Spinal cord (tissue), 10 donors: Measurements from ENCODE around the gene CHRNG. TPM values are rescaled to one million over a fixed set of nuclear protein-coding genes. Genes with fewer than 3 reads are reported as not detected.
A peak's percentile ranks its signal among the peaks of the same experiment; 100 is the strongest.

ENCODE experiments used
- DNase-seq, 6 donors: peaks; one replicate each; pipeline versions ENCODE4 v3.0.0 to v3.0.0-alpha.2; 2013 to 2015; ENCODE audit warnings: low spot score in 6 of 6, low read depth in 4 of 6
- H3K27ac ChIP-seq: one replicate; pipeline ENCODE4 v1.5.1; 2013; ENCODE audit warnings: low read depth, low read length, control low read depth
- H3K27me3 ChIP-seq: one replicate; pipeline ENCODE4 v1.6.1; 2013; ENCODE audit warnings: low read length; ENCODE audit not compliant: control insufficient read depth, insufficient read depth
- H3K36me3 ChIP-seq: one replicate; pipeline ENCODE4 v1.6.1; 2013; ENCODE audit warnings: low read length; ENCODE audit not compliant: control insufficient read depth, insufficient read depth
- H3K4me1 ChIP-seq: one replicate; pipeline ENCODE4 v1.6.1; 2013; ENCODE audit warnings: low read length; ENCODE audit not compliant: control insufficient read depth, insufficient read depth
- H3K4me3 ChIP-seq: one replicate; pipeline ENCODE4 v1.5.1; 2013; ENCODE audit warnings: low read depth, low read length, control low read depth
- H3K9me3 ChIP-seq: one replicate; pipeline ENCODE4 v1.6.1; 2013; ENCODE audit warnings: low read length; ENCODE audit not compliant: control insufficient read depth, insufficient read depth
- WGBS: methylation state at CpG from one replicate; pipeline ENCODE4 v1.1.5; 2013; ENCODE audit warnings: missing lambda C conversion rate; ENCODE audit not compliant: insufficient coverage; 5-methylcytosine and 5-hydroxymethylcytosine counted together
- polyA plus RNA-seq, 2 donors: library from polyadenylated mRNA; unstranded; fragments of 120-200 nt; gene quantifications; one replicate each; pipeline ENCODE4 v1.2.1, GENCODE V29; 2013; ENCODE audit not compliant: insufficient read length in 2 of 2
- total RNA-seq, 2 donors: library from RNA; depleted of rRNA in 1 of 2; stranded (reverse); fragments of 120-200 nt in 1 of 2; fragments of >200 nt in 1 of 2; gene quantifications; one replicate each; pipeline versions ENCODE4 v1.2.3 to v1.2.4, GENCODE V29; 2013 to 2014
- donor health status: healthy.

The CHRNG gene
- total and polyA plus RNA-seq, 4 donors = 0.06 to 0.35 (median 0.35) TPM; not detected in 1

DNA sequence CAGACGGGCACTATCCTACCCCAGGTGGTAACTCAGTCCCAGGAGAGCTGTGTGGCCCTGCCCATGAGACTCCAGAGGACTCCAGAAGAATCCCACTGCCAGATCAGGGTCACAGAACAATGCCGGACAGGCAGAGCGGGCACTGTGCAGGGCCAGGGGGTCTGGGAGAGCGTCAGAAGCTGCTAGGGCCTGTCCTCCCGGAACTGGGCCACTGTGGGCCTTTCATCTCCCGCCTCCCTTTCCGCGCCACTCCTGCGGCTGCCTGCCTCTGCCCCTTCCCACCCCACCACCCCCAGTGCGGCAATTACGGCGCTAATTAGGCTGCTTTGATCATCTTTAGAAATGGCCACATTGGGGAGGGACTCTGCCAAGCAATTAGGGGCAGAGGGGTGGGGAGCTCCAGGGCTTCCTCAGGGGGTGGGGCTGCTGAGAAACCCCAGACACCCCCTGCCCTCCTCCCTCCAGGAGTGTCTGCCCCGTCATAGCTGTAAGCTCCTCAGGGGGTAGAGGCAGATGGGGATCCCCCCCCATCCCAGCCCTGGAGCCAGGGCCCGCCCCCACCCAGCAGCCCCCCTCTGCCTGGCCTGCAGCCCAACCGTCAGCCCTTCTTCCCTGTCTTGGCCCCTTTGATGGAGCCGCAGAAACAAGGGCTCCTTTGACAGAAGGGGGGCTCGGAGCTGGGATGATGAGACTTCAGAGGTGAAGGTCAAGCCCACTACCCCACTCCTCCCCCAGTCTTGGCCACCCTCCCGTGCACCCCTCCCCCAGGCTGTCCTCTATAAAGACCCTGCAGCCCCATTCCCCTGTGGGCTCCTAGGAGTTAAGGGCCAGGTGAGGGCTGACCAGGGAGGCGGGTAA, 19.7 kb upstream of the CHRNG start, which contains the start of gene PRSS56:
TSS of gene PRSS56 (plus strand) at position 808 of the 858 bp plus-strand sequence. CDS start 211 bp downstream, outside the sequence.
- no peak within 1 kb of the TSS for H3K27ac ChIP-seq
- peaks cover 30% of the 10 kb centered on the region for H3K27me3 ChIP-seq
- peaks cover 40% of the 10 kb centered on the region for H3K4me1 ChIP-seq
- 39% methylated on average over 6 of the region's 19 CpGs for WGBS
- DNase-seq = peak in 2 of 6 donors; percentile 55 to 56
- peaks cover 2% of the 10 kb centered on the region for H3K36me3 ChIP-seq
- H3K4me3 ChIP-seq = no peak within 1 kb of the TSS
- H3K9me3 ChIP-seq = no peaks in the 10 kb centered on the region

DNA sequence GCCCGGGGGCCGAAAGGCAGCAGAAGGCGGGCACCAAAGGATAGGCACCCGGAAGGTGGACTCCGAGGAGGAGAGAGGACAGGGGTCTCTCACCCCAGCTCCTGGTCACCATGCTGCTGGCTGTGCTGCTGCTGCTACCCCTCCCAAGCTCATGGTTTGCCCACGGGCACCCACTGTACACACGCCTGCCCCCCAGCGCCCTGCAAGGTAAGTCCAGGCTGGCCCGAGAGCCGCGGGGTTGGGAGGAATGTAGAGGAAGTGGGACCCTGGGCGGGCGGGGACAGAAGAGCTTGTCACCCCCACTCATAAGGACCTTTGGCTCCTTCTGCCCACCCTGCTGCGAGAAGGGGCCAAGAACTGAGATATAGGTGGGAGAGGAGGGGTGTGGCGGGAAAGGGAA, 19.0 kb upstream of the CHRNG start:
- H3K36me3 ChIP-seq = peaks cover 5% of the 10 kb centered on the region
- H3K27ac ChIP-seq = no peak overlapping the region
- WGBS = 66% methylated on average over 5 of the region's 15 CpGs
- H3K4me1 ChIP-seq = peaks cover 41% of the 10 kb centered on the region
- no peak for DNase-seq
- peaks cover 34% of the 10 kb centered on the region for H3K27me3 ChIP-seq
- H3K9me3 ChIP-seq = no peaks in the 10 kb centered on the region
- H3K4me3 ChIP-seq = no peak overlapping the region

- no peak overlapping the region for H3K4me3 ChIP-seq
- 89% methylated on average over 14 of the region's 14 CpGs for WGBS
Measured at GRCh38 chr2:232521098-232521497, 18.4 kb upstream of the CHRNG start.

GRCh38 chr2:232521959-232522622, 17.4 kb upstream of the CHRNG start:
- peak in 2 of 6 donors; percentile 76 for DNase-seq
- Histone ChIP-seq H3K27ac (no peak overlapping the region), H3K4me3 (peak overlapping the region; percentile 2), H3K27me3 (peaks cover 36% of the 10 kb centered on the region), H3K4me1 (peaks cover 41% of the 10 kb centered on the region), H3K9me3 (no peaks in the 10 kb centered on the region), H3K36me3 (peaks cover 5% of the 10 kb centered on the region)
- WGBS = 2% methylated on average over 66 of the region's 66 CpGs

More at GRCh38 chr2:232521098-232521497, 18.4 kb upstream of the CHRNG start:
- H3K9me3 ChIP-seq = no peaks in the 10 kb centered on the region
- H3K27ac ChIP-seq = no peak overlapping the region
- peaks cover 5% of the 10 kb centered on the region for H3K36me3 ChIP-seq
- DNase-seq = no peak
- H3K27me3 ChIP-seq = peaks cover 36% of the 10 kb centered on the region
- H3K4me1 ChIP-seq = peaks cover 41% of the 10 kb centered on the region

DNA sequence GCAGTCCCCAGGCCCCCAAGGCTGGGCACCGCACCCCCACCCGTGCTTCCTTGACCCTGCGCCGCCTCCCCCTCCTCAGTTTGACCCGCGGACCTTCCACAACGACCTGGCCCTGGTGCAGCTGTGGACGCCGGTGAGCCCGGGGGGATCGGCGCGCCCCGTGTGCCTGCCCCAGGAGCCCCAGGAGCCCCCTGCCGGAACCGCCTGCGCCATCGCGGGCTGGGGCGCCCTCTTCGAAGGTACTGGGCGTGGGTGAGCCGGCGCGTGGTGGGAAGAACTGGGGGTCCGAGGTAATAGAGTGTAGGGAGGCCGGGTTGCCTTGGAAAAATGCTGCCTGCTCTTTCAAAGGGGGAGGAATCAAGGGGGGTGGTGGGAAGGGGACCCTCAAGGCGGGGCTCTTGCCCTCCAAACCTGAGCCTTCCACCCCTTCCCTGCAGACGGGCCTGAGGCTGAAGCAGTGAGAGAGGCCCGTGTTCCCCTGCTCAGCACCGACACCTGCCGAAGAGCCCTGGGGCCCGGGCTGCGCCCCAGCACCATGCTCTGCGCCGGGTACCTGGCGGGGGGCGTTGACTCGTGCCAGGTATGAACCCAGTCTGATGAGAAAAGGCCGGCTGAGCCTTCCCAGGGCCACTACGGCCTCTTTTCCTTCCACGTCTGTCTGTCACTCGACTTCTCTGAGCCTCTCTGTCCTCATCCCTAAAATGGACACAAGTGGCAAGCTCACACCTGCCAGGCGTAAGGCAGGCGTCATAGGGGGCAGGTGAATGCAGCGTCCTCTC, 16.7 kb upstream of the CHRNG start:
- no peak for DNase-seq
- Histone ChIP-seq H3K9me3 (no peaks in the 10 kb centered on the region), H3K27ac (no peak overlapping the region), H3K36me3 (peaks cover 5% of the 10 kb centered on the region), H3K27me3 (peaks cover 36% of the 10 kb centered on the region), H3K4me3 (peak overlapping the region; percentile 2), H3K4me1 (peaks cover 41% of the 10 kb centered on the region)
- whole genome bisulfite sequencing = 24% methylated on average over 45 of the region's 46 CpGs

GRCh38 chr2:232523402-232523681, 16.1 kb upstream of the CHRNG start:
- H3K36me3 ChIP-seq = peaks cover 5% of the 10 kb centered on the region
- H3K4me1 ChIP-seq = peaks cover 41% of the 10 kb centered on the region
- no peaks in the 10 kb centered on the region for H3K9me3 ChIP-seq
- H3K27ac ChIP-seq = no peak overlapping the region
- DNase-seq = no peak
- peaks cover 36% of the 10 kb centered on the region for H3K27me3 ChIP-seq
- WGBS = 14% methylated on average over 15 of the region's 16 CpGs
- no peak overlapping the region for H3K4me3 ChIP-seq

DNA sequence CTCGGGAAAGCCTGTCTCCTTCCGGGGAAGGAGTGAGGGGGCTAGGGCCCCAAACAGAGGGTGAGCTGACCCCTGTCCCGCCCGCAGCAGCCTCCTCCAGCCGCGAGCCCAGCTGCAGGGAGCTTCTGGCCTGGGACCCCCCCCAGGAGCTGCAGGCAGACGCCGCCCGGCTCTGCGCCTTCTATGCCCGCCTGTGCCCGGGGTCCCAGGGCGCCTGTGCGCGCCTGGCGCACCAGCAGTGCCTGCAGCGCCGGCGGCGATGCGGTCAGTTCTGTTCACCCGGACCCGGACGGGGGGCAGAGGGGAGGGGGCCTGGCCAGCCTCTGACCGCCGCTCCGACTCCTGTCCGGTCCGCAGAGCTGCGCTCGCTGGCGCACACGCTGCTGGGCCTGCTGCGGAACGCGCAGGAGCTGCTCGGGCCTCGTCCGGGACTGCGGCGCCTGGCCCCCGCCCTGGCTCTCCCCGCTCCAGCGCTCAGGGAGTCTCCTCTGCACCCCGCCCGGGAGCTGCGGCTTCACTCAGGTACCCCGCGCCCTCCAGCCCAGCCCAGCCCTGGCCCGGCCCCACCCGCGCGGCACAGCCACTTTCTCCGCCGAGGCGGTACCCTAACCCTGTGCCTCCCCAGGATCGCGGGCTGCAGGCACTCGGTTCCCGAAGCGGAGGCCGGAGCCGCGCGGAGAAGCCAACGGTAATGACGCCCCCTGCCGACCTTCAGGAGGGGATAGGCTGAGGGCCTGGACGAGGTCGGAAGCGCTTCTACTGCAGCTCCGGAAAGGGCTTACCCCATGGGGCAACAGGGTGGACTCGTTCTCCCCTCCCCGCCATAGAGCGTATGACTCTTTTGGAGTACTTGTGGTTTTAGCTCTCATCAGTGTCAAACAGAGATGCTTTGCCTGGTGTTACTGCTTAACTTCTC, 15.6 kb upstream of the CHRNG start:
- H3K4me3 ChIP-seq = no peak overlapping the region
- peaks cover 36% of the 10 kb centered on the region for H3K27me3 ChIP-seq
- peak in 2 of 6 donors; percentile 67 to 83 for DNase-seq
- WGBS = under 1% methylated on average over 72 of the region's 75 CpGs
- H3K9me3 ChIP-seq = no peaks in the 10 kb centered on the region
- no peak overlapping the region for H3K27ac ChIP-seq
- H3K36me3 ChIP-seq = peaks cover 5% of the 10 kb centered on the region
- H3K4me1 ChIP-seq = peaks cover 41% of the 10 kb centered on the region

GRCh38 chr2:232524771-232525170, 14.7 kb upstream of the CHRNG start:
- H3K4me1 ChIP-seq = peaks cover 36% of the 10 kb centered on the region
- 72% methylated on average over 6 of the region's 6 CpGs for WGBS
- peaks cover 5% of the 10 kb centered on the region for H3K36me3 ChIP-seq
- H3K27ac ChIP-seq = no peak overlapping the region
- H3K27me3 ChIP-seq = peaks cover 36% of the 10 kb centered on the region
- no peak for DNase-seq
- no peak overlapping the region for H3K4me3 ChIP-seq
- H3K9me3 ChIP-seq = no peaks in the 10 kb centered on the region

DNA sequence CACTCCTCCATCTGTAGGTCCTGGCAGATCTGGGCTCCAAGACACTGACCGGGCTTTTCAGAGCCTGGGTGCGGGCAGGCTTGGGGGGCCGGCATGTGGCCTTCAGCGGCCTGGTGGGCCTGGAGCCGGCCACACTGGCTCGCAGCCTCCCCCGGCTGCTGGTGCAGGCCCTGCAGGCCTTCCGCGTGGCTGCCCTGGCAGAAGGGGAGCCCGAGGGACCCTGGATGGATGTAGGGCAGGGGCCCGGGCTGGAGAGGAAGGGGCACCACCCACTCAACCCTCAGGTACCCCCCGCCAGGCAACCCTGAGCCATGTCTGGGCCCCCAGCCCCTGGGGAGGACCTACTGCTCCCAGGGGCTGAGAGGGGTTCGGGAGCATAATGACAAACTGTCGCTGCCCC, 14.3 kb upstream of the CHRNG start:
- H3K4me1 ChIP-seq = peaks cover 35% of the 10 kb centered on the region
- peaks cover 5% of the 10 kb centered on the region for H3K36me3 ChIP-seq
- H3K9me3 ChIP-seq = no peaks in the 10 kb centered on the region
- peaks cover 36% of the 10 kb centered on the region for H3K27me3 ChIP-seq
- WGBS = 81% methylated on average over 13 of the region's 14 CpGs
- H3K4me3 ChIP-seq = no peak overlapping the region
- no peak for DNase-seq
- no peak overlapping the region for H3K27ac ChIP-seq
